Ishikawa (cell line): ENCODE data around the gene ZNF160.

Experiments
- CEBPB ChIP-seq: IDR thresholded peaks from 2 replicates; pipeline ENCODE4 v1.6.1; 2012
- CREB1 ChIP-seq: IDR thresholded peaks from 2 replicates; pipeline ENCODE4 v1.6.1; 2012; ENCODE audit warnings: low read depth
- EP300 ChIP-seq: IDR thresholded peaks from 2 replicates; pipeline ENCODE4 v1.6.1; 2012; ENCODE audit warnings: borderline replicate concordance
- FOXM1 ChIP-seq: IDR thresholded peaks from 2 replicates; pipeline ENCODE4 v1.6.1; 2012; ENCODE audit warnings: low read depth, borderline replicate concordance
- NFIC ChIP-seq: IDR thresholded peaks from 2 replicates; pipeline ENCODE4 v1.6.1; 2012
- RAD21 ChIP-seq: IDR thresholded peaks from 2 replicates; pipeline ENCODE4 v1.6.1; 2012; ENCODE audit warnings: low read depth
- TAF1 ChIP-seq: IDR thresholded peaks from 2 replicates; pipeline ENCODE4 v1.6.1; 2012; ENCODE audit warnings: low read depth, mild to moderate bottlenecking
- TEAD4 ChIP-seq: IDR thresholded peaks from 2 replicates; pipeline ENCODE4 v1.6.1; 2012
- YY1 ChIP-seq: IDR thresholded peaks from 2 replicates; pipeline ENCODE4 v1.6.1; 2012; ENCODE audit warnings: low read depth
- TF ChIP-seq, protein P1 (sequence below): IDR thresholded peaks from 2 replicates; pipeline ENCODE4 v1.6.1; 2012; ENCODE audit warnings: low read depth, mild to moderate bottlenecking
- TF ChIP-seq, protein P2 (sequence below): IDR thresholded peaks from 2 replicates; pipeline ENCODE4 v1.6.1; 2012

DNA sequence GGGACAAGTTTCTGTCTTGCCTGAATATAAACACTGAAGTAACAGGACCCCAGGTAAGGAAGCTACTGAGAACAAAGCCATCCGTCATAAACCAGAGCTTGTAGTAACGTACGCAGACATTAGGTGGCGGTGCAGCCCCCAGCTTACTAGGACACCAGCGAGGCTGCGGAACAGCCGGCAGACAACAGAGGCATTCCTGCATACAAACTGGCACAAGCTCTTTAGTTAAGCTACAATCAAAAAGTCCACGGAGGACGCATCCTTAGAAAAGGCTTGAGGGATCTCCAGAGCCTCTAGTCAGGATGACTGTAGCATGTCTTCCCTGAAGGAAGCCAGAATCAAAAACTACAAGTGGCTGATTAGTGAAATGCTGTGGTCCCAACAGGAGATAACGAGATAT lies 26.2 kb downstream of the ZNF160 start:
- TF ChIP-seq CEBPB = no peak
- TF ChIP-seq EP300 = no peak
- TF ChIP-seq, protein P1, sequence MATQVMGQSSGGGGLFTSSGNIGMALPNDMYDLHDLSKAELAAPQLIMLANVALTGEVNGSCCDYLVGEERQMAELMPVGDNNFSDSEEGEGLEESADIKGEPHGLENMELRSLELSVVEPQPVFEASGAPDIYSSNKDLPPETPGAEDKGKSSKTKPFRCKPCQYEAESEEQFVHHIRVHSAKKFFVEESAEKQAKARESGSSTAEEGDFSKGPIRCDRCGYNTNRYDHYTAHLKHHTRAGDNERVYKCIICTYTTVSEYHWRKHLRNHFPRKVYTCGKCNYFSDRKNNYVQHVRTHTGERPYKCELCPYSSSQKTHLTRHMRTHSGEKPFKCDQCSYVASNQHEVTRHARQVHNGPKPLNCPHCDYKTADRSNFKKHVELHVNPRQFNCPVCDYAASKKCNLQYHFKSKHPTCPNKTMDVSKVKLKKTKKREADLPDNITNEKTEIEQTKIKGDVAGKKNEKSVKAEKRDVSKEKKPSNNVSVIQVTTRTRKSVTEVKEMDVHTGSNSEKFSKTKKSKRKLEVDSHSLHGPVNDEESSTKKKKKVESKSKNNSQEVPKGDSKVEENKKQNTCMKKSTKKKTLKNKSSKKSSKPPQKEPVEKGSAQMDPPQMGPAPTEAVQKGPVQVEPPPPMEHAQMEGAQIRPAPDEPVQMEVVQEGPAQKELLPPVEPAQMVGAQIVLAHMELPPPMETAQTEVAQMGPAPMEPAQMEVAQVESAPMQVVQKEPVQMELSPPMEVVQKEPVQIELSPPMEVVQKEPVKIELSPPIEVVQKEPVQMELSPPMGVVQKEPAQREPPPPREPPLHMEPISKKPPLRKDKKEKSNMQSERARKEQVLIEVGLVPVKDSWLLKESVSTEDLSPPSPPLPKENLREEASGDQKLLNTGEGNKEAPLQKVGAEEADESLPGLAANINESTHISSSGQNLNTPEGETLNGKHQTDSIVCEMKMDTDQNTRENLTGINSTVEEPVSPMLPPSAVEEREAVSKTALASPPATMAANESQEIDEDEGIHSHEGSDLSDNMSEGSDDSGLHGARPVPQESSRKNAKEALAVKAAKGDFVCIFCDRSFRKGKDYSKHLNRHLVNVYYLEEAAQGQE = no peak
- TF ChIP-seq TAF1 = no peak
- TF ChIP-seq YY1 = no peak
- TF ChIP-seq, protein P2, sequence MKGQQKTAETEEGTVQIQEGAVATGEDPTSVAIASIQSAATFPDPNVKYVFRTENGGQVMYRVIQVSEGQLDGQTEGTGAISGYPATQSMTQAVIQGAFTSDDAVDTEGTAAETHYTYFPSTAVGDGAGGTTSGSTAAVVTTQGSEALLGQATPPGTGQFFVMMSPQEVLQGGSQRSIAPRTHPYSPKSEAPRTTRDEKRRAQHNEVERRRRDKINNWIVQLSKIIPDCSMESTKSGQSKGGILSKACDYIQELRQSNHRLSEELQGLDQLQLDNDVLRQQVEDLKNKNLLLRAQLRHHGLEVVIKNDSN = no peak
- TF ChIP-seq RAD21 = peak; percentile 29; the same call in 1 of the 2 replicates
- TF ChIP-seq FOXM1 = no peak
- TF ChIP-seq TEAD4 = no peak
- TF ChIP-seq NFIC = no peak
- TF ChIP-seq CREB1 = no peak
